Measurements from ENCODE around the gene TSHZ2.
"Not testable (repeated sequence)": the region's sequence is repeated elsewhere in the genome, so short reads cannot be mapped to it uniquely, and the experiment has no call there.

The TSHZ2 gene

GRCh38 chr20:53438368-53438767 lies 466.2 kb downstream of the TSHZ2 start:
- DNase-seq: no peak

GRCh38 chr20:53439046-53439445 lies 466.9 kb downstream of the TSHZ2 start:
- DNase-seq: no peak

- DNase-seq: no peak
Observed at GRCh38 chr20:53439616-53440015, 467.5 kb downstream of the TSHZ2 start.

- peak; percentile 8 for DNase-seq
Observed at GRCh38 chr20:53444401-53445149, 472.4 kb downstream of the TSHZ2 start.

GRCh38 chr20:53445321-53445731 lies 473.2 kb downstream of the TSHZ2 start:
- DNase-seq: no peak

- DNase-seq: no peak
Observed at GRCh38 chr20:53445932-53446331, 473.8 kb downstream of the TSHZ2 start.

- DNase-seq: no peak
Observed at GRCh38 chr20:53447316-53447715, 475.2 kb downstream of the TSHZ2 start.

GRCh38 chr20:53448426-53448825 lies 476.3 kb downstream of the TSHZ2 start:
- DNase-seq: no peak

- no peak for DNase-seq
Observed at GRCh38 chr20:53448875-53449274, 476.7 kb downstream of the TSHZ2 start.

- DNase-seq: no peak
Observed at GRCh38 chr20:53453076-53453475, 480.9 kb downstream of the TSHZ2 start.

GRCh38 chr20:53454675-53455276 lies 482.6 kb downstream of the TSHZ2 start:
- DNase-seq: no peak

- DNase-seq: no peak
Observed at GRCh38 chr20:53463101-53463972, 491.2 kb downstream of the TSHZ2 start.

GRCh38 chr20:53466279-53466678 lies 494.1 kb downstream of the TSHZ2 start:
- DNase-seq: no peak

GRCh38 chr20:53468587-53468986 lies 496.4 kb downstream of the TSHZ2 start:
- DNase-seq: no peak

GRCh38 chr20:53472859-53473258 lies 500.7 kb downstream of the TSHZ2 start:
- not testable (repeated sequence) for DNase-seq

GRCh38 chr20:53480913-53481312 lies 508.8 kb downstream of the TSHZ2 start:
- no peak for DNase-seq

- no peak for DNase-seq
Observed at GRCh38 chr20:53487461-53488200, 515.5 kb downstream of the TSHZ2 start.

GRCh38 chr20:53488775-53489272 lies 516.7 kb downstream of the TSHZ2 start:
- DNase-seq: no peak

- DNase-seq: no peak
Observed at GRCh38 chr20:53489528-53489927, 517.4 kb downstream of the TSHZ2 start.

- no peak for DNase-seq
Observed at GRCh38 chr20:53490620-53491019, 518.5 kb downstream of the TSHZ2 start.

GRCh38 chr20:53491462-53491861 lies 519.3 kb downstream of the TSHZ2 start:
- DNase-seq: no peak

GRCh38 chr20:53492212-53492611 lies 520.1 kb downstream of the TSHZ2 start:
- DNase-seq: no peak
